Activated CD8-positive, alpha-beta T cell treated with anti-CD3 and anti-CD28 coated beads for 36 hours (primary cell): ENCODE measurements around the gene KCNK10. TPM values are rescaled to one million over a fixed set of nuclear protein-coding genes. Genes with fewer than 3 reads are reported as not detected.

Source experiments
- ATAC-seq: fragments of 200-7000 bp; cut with Tn5 transposase; one replicate; pipeline ENCODE4 v1.10.0; 2021; ENCODE audit warnings: mild to moderate bottlenecking, moderate library complexity
- CTCF ChIA-PET: fragments of 350-600 bp; sonication (Branson Sonifier 250); formaldehyde crosslinking; loops from one replicate; lab custom pipeline; 2021; ENCODE audit warnings: antibody characterized with exemption; lab: Charles Lee
- POLR2A ChIA-PET: fragments of 350-600 bp; sonication (Branson Sonifier 250); formaldehyde crosslinking; loops from one replicate; lab custom pipeline; 2021; ENCODE audit warnings: antibody characterized with exemption; lab: Charles Lee
- DNase-seq: peaks from one replicate; pipeline ENCODE4 v3.0.0-alpha.2; 2020
- H3K27ac Mint-ChIP-seq: one replicate; pipeline ENCODE4 v1.8.0; 2021; ENCODE audit warnings: mild to moderate bottlenecking, mixed read lengths
- H3K27me3 Mint-ChIP-seq: one replicate; pipeline ENCODE4 v1.8.0; 2021; ENCODE audit warnings: mixed read lengths
- H3K36me3 Mint-ChIP-seq: one replicate; pipeline ENCODE4 v1.8.0; 2021; ENCODE audit warnings: low read depth, mixed read lengths
- H3K4me1 Mint-ChIP-seq: one replicate; pipeline ENCODE4 v1.8.0; 2021; ENCODE audit warnings: low read depth, mixed read lengths
- H3K4me3 Mint-ChIP-seq: one replicate; pipeline ENCODE4 v1.8.0; 2021; ENCODE audit warnings: mild to moderate bottlenecking, moderate library complexity, mixed read lengths
- H3K9me3 Mint-ChIP-seq: one replicate; pipeline ENCODE4 v1.8.0; 2021; ENCODE audit warnings: mixed read lengths
- CTCF ChIP-seq: fragments of 200-600 bp; IDR thresholded peaks from one replicate; pipeline ENCODE4 v1.8.0; 2022; ENCODE audit warnings: antibody characterized with exemption, mild to moderate bottlenecking
- intact Hi-C: fragments of 100-400 bp; cut with micrococcal nuclease; formaldehyde crosslinking; loops from one replicate; pipeline ENCODE4 v1.10.0; 2022
- total RNA-seq, 2 experiments: library from RNA; stranded (reverse); gene quantifications; one replicate each; pipeline ENCODE4 v1.2.3, GENCODE V29; 2021

KCNK10 gene
- total RNA-seq, 2 experiments from 2014 or later = not detected

- no peaks in the 10 kb centered on the region for H3K9me3 Mint-ChIP-seq
- intact Hi-C loops = no loop called here
- H3K4me3 Mint-ChIP-seq = no peak overlapping the region
- DNase-seq (no peak), ATAC-seq (no peak)
- CTCF ChIA-PET = no interaction called here
- no peak for TF ChIP-seq CTCF
- POLR2A ChIA-PET = no interaction called here
- H3K36me3 Mint-ChIP-seq = no peaks in the 10 kb centered on the region
- H3K27ac Mint-ChIP-seq = no peak overlapping the region
- no peaks in the 10 kb centered on the region for H3K4me1 Mint-ChIP-seq
- H3K27me3 Mint-ChIP-seq = peaks cover 20% of the 10 kb centered on the region
Observed at GRCh38 chr14:88300817-88301216, 22.3 kb downstream of the KCNK10 start.

GRCh38 chr14:88299865-88300530 is 23.1 kb downstream of the KCNK10 start:
- intact Hi-C loops = no loop called here
- Mint-ChIP-seq H3K4me3 (no peak overlapping the region), H3K4me1 (no peaks in the 10 kb centered on the region), H3K27me3 (peaks cover 20% of the 10 kb centered on the region), H3K27ac (no peak overlapping the region), H3K9me3 (no peaks in the 10 kb centered on the region), H3K36me3 (no peaks in the 10 kb centered on the region)
- ATAC-seq = no peak
- POLR2A ChIA-PET = no interaction called here
- CTCF ChIA-PET = no interaction called here
- no peak for DNase-seq
- TF ChIP-seq CTCF = no peak

GRCh38 chr14:88297306-88297705 is 25.8 kb downstream of the KCNK10 start:
- intact Hi-C loops = no loop called here
- no peaks in the 10 kb centered on the region for H3K4me1 Mint-ChIP-seq
- ATAC-seq (no peak), DNase-seq (no peak)
- H3K4me3 Mint-ChIP-seq = no peak overlapping the region
- no peaks in the 10 kb centered on the region for H3K36me3 Mint-ChIP-seq
- no peak overlapping the region for H3K27ac Mint-ChIP-seq
- H3K27me3 Mint-ChIP-seq = peaks cover 26% of the 10 kb centered on the region
- ChIA-PET POLR2A (no interaction called here), CTCF (no interaction called here)
- H3K9me3 Mint-ChIP-seq = no peaks in the 10 kb centered on the region
- TF ChIP-seq CTCF = no peak

GRCh38 chr14:88296351-88296750 is 26.7 kb downstream of the KCNK10 start:
- no peaks in the 10 kb centered on the region for H3K36me3 Mint-ChIP-seq
- CTCF ChIA-PET = no interaction called here

More at GRCh38 chr14:88296351-88296750, 26.7 kb downstream of the KCNK10 start:
- no peaks in the 10 kb centered on the region for H3K4me1 Mint-ChIP-seq
- H3K27me3 Mint-ChIP-seq = peaks cover 20% of the 10 kb centered on the region
- intact Hi-C loops = no loop called here
- no peak overlapping the region for H3K4me3 Mint-ChIP-seq
- H3K9me3 Mint-ChIP-seq = no peaks in the 10 kb centered on the region
- TF ChIP-seq CTCF = no peak
- DNase-seq (no peak), ATAC-seq (no peak)
- POLR2A ChIA-PET = no interaction called here
- no peak overlapping the region for H3K27ac Mint-ChIP-seq
